HL-60 (cell line): ENCODE data around the gene SLC35B2.

Experiments
- CTCF ChIP-seq: IDR thresholded peaks from one replicate; pipeline ENCODE4 v1.5.1; 2011; ENCODE audit warnings: low read length, control low read depth, inconsistent platforms; ENCODE audit not compliant: insufficient read depth
- GABPA ChIP-seq: IDR thresholded peaks from 2 replicates; pipeline ENCODE4 v1.6.1; 2012; ENCODE audit warnings: low read depth

GRCh38 chr6:44270526-44271405, 13.4 kb upstream of the SLC35B2 start:
- no peak for TF ChIP-seq CTCF
- TF ChIP-seq GABPA = no peak
